ENCODE data around the gene GRM2.

Gene GRM2

GRCh38 chr3:51680663-51681230, 26.1 kb upstream of the GRM2 start:
- no peak for DNase-seq (ENCODE audit: low spot score)

- DNase-seq (ENCODE audit: low spot score), result no peak
Measured at GRCh38 chr3:51681453-51681852, 25.4 kb upstream of the GRM2 start.

GRCh38 chr3:51682079-51682478, 24.8 kb upstream of the GRM2 start:
- peak; percentile 84 for DNase-seq (ENCODE audit: low spot score)

GRCh38 chr3:51682526-51682925, 24.3 kb upstream of the GRM2 start:
- no peak for DNase-seq (ENCODE audit: low spot score)

- DNase-seq (ENCODE audit: low spot score), result no peak
Measured at GRCh38 chr3:51683566-51683965, 23.3 kb upstream of the GRM2 start.

- DNase-seq (ENCODE audit: low spot score), result no peak
Measured at GRCh38 chr3:51684971-51685751, 21.7 kb upstream of the GRM2 start.

- DNase-seq (ENCODE audit: low spot score), result no peak
Measured at GRCh38 chr3:51686056-51686455, 20.8 kb upstream of the GRM2 start.

GRCh38 chr3:51686512-51687215, 20.2 kb upstream of the GRM2 start:
- DNase-seq (ENCODE audit: low spot score), result no peak

GRCh38 chr3:51687431-51688205, 19.2 kb upstream of the GRM2 start:
- DNase-seq (ENCODE audit: low spot score), result no peak

- DNase-seq (ENCODE audit: low spot score), result no peak
Measured at GRCh38 chr3:51688206-51688600, 18.7 kb upstream of the GRM2 start.

GRCh38 chr3:51691021-51691420, 15.8 kb upstream of the GRM2 start:
- DNase-seq (ENCODE audit: low spot score), result no peak

GRCh38 chr3:51691949-51692348, 14.9 kb upstream of the GRM2 start:
- no peak for DNase-seq (ENCODE audit: low spot score)

- DNase-seq (ENCODE audit: low spot score), result no peak
Measured at GRCh38 chr3:51692980-51693395, 13.9 kb upstream of the GRM2 start.

- no peak for DNase-seq (ENCODE audit: low spot score)
Measured at GRCh38 chr3:51696954-51697353, 9.9 kb upstream of the GRM2 start.

- DNase-seq (ENCODE audit: low spot score), result no peak
Measured at GRCh38 chr3:51698209-51698608, 8.7 kb upstream of the GRM2 start.

- DNase-seq (ENCODE audit: low spot score), result no peak
Measured at GRCh38 chr3:51700403-51700802, 6.5 kb upstream of the GRM2 start.

- no peak for DNase-seq (ENCODE audit: low spot score)
Measured at GRCh38 chr3:51702156-51702555, 4.7 kb upstream of the GRM2 start.

- no peak for DNase-seq (ENCODE audit: low spot score)
Measured at GRCh38 chr3:51703068-51703760, 3.7 kb upstream of the GRM2 start.

GRCh38 chr3:51703761-51704510, 2.9 kb upstream of the GRM2 start:
- no peak for DNase-seq (ENCODE audit: low spot score)

GRCh38 chr3:51704511-51704950, 2.3 kb upstream of the GRM2 start:
- DNase-seq (ENCODE audit: low spot score), result no peak

All from NAMALWA (cell line).